PC-3 (cell line): ENCODE data around the gene SHF.

Experiments used
- EZH2 ChIP-seq: fragments of 300-600 bp; sonication (generic); IDR thresholded peaks from one replicate; pipeline ENCODE4 v1.6.1; 2017; ENCODE audit warnings: antibody characterized with exemption, mild to moderate bottlenecking, low read length; ENCODE audit not compliant: unreplicated experiment
- TF ChIP-seq, protein P1 (sequence below): fragments of 300-600 bp; sonication (generic); conservative IDR thresholded peaks from 2 replicates; pipeline ENCODE4 v1.5.1; 2017; ENCODE audit warnings: antibody characterized with exemption, low read depth, mild to moderate bottlenecking, low read length

DNA sequence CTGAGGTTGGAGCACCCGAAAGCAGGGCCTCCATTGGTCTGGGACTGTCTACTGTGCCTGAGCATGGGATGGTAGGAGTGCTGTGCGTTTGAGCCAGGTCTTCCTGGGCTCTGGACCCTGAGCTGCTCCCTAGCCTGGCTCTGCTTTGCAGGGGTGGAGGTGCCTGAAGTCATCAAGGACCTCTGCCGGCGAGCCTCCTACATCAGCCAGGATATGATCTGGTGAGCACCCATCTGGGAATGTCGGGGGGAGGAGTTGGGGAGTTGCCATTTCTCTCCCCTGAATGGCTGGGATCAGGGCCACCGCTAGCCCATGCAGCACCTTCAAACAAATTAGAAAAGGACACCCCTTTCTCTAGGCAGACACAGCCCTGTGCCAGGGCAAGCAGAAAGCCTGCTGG is 37.3 kb downstream of the SHF start:
- TF ChIP-seq, protein P1, sequence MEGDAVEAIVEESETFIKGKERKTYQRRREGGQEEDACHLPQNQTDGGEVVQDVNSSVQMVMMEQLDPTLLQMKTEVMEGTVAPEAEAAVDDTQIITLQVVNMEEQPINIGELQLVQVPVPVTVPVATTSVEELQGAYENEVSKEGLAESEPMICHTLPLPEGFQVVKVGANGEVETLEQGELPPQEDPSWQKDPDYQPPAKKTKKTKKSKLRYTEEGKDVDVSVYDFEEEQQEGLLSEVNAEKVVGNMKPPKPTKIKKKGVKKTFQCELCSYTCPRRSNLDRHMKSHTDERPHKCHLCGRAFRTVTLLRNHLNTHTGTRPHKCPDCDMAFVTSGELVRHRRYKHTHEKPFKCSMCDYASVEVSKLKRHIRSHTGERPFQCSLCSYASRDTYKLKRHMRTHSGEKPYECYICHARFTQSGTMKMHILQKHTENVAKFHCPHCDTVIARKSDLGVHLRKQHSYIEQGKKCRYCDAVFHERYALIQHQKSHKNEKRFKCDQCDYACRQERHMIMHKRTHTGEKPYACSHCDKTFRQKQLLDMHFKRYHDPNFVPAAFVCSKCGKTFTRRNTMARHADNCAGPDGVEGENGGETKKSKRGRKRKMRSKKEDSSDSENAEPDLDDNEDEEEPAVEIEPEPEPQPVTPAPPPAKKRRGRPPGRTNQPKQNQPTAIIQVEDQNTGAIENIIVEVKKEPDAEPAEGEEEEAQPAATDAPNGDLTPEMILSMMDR, result no peak
- no peak for TF ChIP-seq EZH2
